Activated CD8-positive, alpha-beta memory T cell treated with anti-CD3 and anti-CD28 coated beads, Interleukin-2, amount 10 ng/mL, durations not matched to agents 7 days and 5 days (primary cell): ENCODE results near the gene CYP2D6. TPM values are rescaled to one million over a fixed set of nuclear protein-coding genes. Genes with fewer than 3 reads are reported as not detected.
"Not testable (repeated sequence)": the region's sequence is repeated elsewhere in the genome, so short reads cannot be mapped to it uniquely, and the experiment has no call there.

Experiments used
- ATAC-seq: fragments of 150-1000 bp; cut with Tn5 transposase; one replicate; pipeline ENCODE4 v1.10.0; 2021; ENCODE audit warnings: moderate library complexity
- CTCF ChIA-PET: fragments of 350-600 bp; sonication (Branson Sonifier 250); formaldehyde crosslinking; loops from one replicate; lab custom pipeline; 2021; ENCODE audit warnings: antibody characterized with exemption; lab: Charles Lee
- DNase-seq: peaks from one replicate; pipeline ENCODE4 v3.0.0-alpha.2; 2020
- H3K27ac Mint-ChIP-seq: one replicate; pipeline ENCODE4 v1.8.0; 2021; ENCODE audit warnings: mild to moderate bottlenecking, mixed read lengths
- H3K27me3 Mint-ChIP-seq: one replicate; pipeline ENCODE4 v1.8.0; 2021; ENCODE audit warnings: mixed read lengths
- H3K36me3 Mint-ChIP-seq: one replicate; pipeline ENCODE4 v1.8.0; 2021; ENCODE audit warnings: mild to moderate bottlenecking, mixed read lengths
- H3K4me1 Mint-ChIP-seq: one replicate; pipeline ENCODE4 v1.8.0; 2021; ENCODE audit warnings: mixed read lengths
- H3K4me3 Mint-ChIP-seq: one replicate; pipeline ENCODE4 v1.8.0; 2021; ENCODE audit warnings: mild to moderate bottlenecking, moderate library complexity, mixed read lengths
- H3K9me3 Mint-ChIP-seq: one replicate; pipeline ENCODE4 v1.8.0; 2022; ENCODE audit warnings: low read depth, mixed read lengths
- total RNA-seq, 2 experiments: library from RNA; stranded (reverse); gene quantifications; one replicate each; pipeline ENCODE4 v1.2.3, GENCODE V29; 2021

CYP2D6 gene
- total RNA-seq = 1 to 10 TPM; 2.3 to 2.5 TPM

GRCh38 chr22:42130639-42131431 is at the start of gene CYP2D6:
TSS of gene CYP2D6 (minus strand) at chr22:42130810. CDS start at chr22:42130791, 19 bp downstream.
- DNase-seq, H3K4me1 Mint-ChIP-seq, H3K27me3 Mint-ChIP-seq, ATAC-seq, CTCF ChIA-PET, H3K36me3 Mint-ChIP-seq, H3K9me3 Mint-ChIP-seq, H3K4me3 Mint-ChIP-seq, H3K27ac Mint-ChIP-seq: not testable (repeated sequence)

GRCh38 chr22:42179616-42180015 is 49.0 kb upstream of the CYP2D6 start:
- no peaks in the 10 kb centered on the region for H3K27me3 Mint-ChIP-seq
- ATAC-seq (no peak), DNase-seq (no peak)
- H3K4me1 Mint-ChIP-seq = peaks cover 76% of the 10 kb centered on the region
- no peak overlapping the region for H3K4me3 Mint-ChIP-seq
- H3K36me3 Mint-ChIP-seq = peaks cover 24% of the 10 kb centered on the region
- no peaks in the 10 kb centered on the region for H3K9me3 Mint-ChIP-seq
- CTCF ChIA-PET = no interaction called here
- peak overlapping the region; percentile 83 for H3K27ac Mint-ChIP-seq

- DNase-seq (no peak), ATAC-seq (no peak)
- CTCF ChIA-PET = interaction anchor here (0.7 kb wide), 3 partner anchors 46 to 563 kb away, joined by 3 to 4 read pairs (median 3); no protein-coding TSS in a partner anchor
- Mint-ChIP-seq H3K9me3 (no peaks in the 10 kb centered on the region), H3K27ac (peak overlapping the region; percentile 72), H3K4me3 (no peak overlapping the region), H3K4me1 (peaks cover 75% of the 10 kb centered on the region), H3K36me3 (peaks cover 24% of the 10 kb centered on the region), H3K27me3 (no peaks in the 10 kb centered on the region)
These were observed 48.4 kb upstream of the CYP2D6 start for GRCh38 chr22:42178910-42179519.

- H3K27ac Mint-ChIP-seq = peak overlapping the region; percentile 42
- no peak overlapping the region for H3K4me3 Mint-ChIP-seq
- peaks cover 73% of the 10 kb centered on the region for H3K4me1 Mint-ChIP-seq
- CTCF ChIA-PET = interaction anchor here (0.7 kb wide), 1 partner anchor 39 kb away, joined by 3 read pairs; no protein-coding TSS in a partner anchor
- no peaks in the 10 kb centered on the region for H3K9me3 Mint-ChIP-seq
- ATAC-seq = no peak
- H3K27me3 Mint-ChIP-seq = no peaks in the 10 kb centered on the region
- peaks cover 24% of the 10 kb centered on the region for H3K36me3 Mint-ChIP-seq
- no peak for DNase-seq
These were observed 47.3 kb upstream of the CYP2D6 start for GRCh38 chr22:42177891-42178336.

GRCh38 chr22:42176255-42176915 is 45.8 kb upstream of the CYP2D6 start:
- Mint-ChIP-seq H3K4me3 (no peak overlapping the region), H3K27me3 (no peaks in the 10 kb centered on the region), H3K4me1 (peaks cover 67% of the 10 kb centered on the region), H3K27ac (no peak overlapping the region), H3K36me3 (peaks cover 25% of the 10 kb centered on the region), H3K9me3 (no peaks in the 10 kb centered on the region)
- DNase-seq (no peak), ATAC-seq (no peak)
- CTCF ChIA-PET = no interaction called here

GRCh38 chr22:42174062-42174461 is 43.5 kb upstream of the CYP2D6 start:
- H3K36me3 Mint-ChIP-seq = peaks cover 25% of the 10 kb centered on the region

GRCh38 chr22:42173183-42173926 is 42.7 kb upstream of the CYP2D6 start:
- Mint-ChIP-seq H3K4me3 (no peak overlapping the region), H3K9me3 (no peaks in the 10 kb centered on the region), H3K36me3 (peaks cover 26% of the 10 kb centered on the region), H3K4me1 (peaks cover 43% of the 10 kb centered on the region), H3K27ac (peak overlapping the region; percentile 16), H3K27me3 (no peaks in the 10 kb centered on the region)
- DNase-seq = no peak
- no peak for ATAC-seq
- CTCF ChIA-PET = interaction anchor here (0.7 to 6.3 kb wide), 9 partner anchors 12 to 440 kb away, joined by 3 to 66 read pairs (median 4); no protein-coding TSS in a partner anchor

More at GRCh38 chr22:42174062-42174461, 43.5 kb upstream of the CYP2D6 start:
- no peaks in the 10 kb centered on the region for H3K27me3 Mint-ChIP-seq
- peaks cover 46% of the 10 kb centered on the region for H3K4me1 Mint-ChIP-seq
- peak; percentile 64 for DNase-seq
- H3K27ac Mint-ChIP-seq = peak overlapping the region; percentile 47
- H3K9me3 Mint-ChIP-seq = no peaks in the 10 kb centered on the region
- peak; percentile 90 for ATAC-seq
- H3K4me3 Mint-ChIP-seq = no peak overlapping the region
- CTCF ChIA-PET = interaction anchor here (0.6 to 6.3 kb wide), 9 partner anchors 12 to 285 kb away, joined by 3 to 66 read pairs (median 4); no protein-coding TSS in a partner anchor

- H3K4me3 Mint-ChIP-seq = no peak overlapping the region
- H3K36me3 Mint-ChIP-seq = peaks cover 22% of the 10 kb centered on the region
These were observed 42.2 kb upstream of the CYP2D6 start for GRCh38 chr22:42172773-42173172.

GRCh38 chr22:42171946-42172719 is 41.5 kb upstream of the CYP2D6 start:
- DNase-seq = no peak
- CTCF ChIA-PET = interaction anchor here (0.7 to 6.3 kb wide), 6 partner anchors 9 to 441 kb away, joined by 3 to 66 read pairs (median 6); no protein-coding TSS in a partner anchor
- H3K9me3 Mint-ChIP-seq = no peaks in the 10 kb centered on the region
- peaks cover 16% of the 10 kb centered on the region for H3K36me3 Mint-ChIP-seq
- ATAC-seq = no peak
- H3K27ac Mint-ChIP-seq = no peak overlapping the region
- H3K4me3 Mint-ChIP-seq = no peak overlapping the region
- no peaks in the 10 kb centered on the region for H3K27me3 Mint-ChIP-seq
- peaks cover 31% of the 10 kb centered on the region for H3K4me1 Mint-ChIP-seq

More at GRCh38 chr22:42172773-42173172, 42.2 kb upstream of the CYP2D6 start:
- H3K27me3 Mint-ChIP-seq = no peaks in the 10 kb centered on the region
- DNase-seq = no peak
- peak overlapping the region; percentile 48 for H3K27ac Mint-ChIP-seq
- CTCF ChIA-PET = interaction anchor here (0.7 to 6.3 kb wide), 8 partner anchors 10 to 441 kb away, joined by 3 to 66 read pairs (median 4); no protein-coding TSS in a partner anchor
- H3K9me3 Mint-ChIP-seq = no peaks in the 10 kb centered on the region
- peaks cover 37% of the 10 kb centered on the region for H3K4me1 Mint-ChIP-seq
- no peak for ATAC-seq

GRCh38 chr22:42171417-42171816 is 40.8 kb upstream of the CYP2D6 start:
- Mint-ChIP-seq H3K4me3 (no peak overlapping the region), H3K27ac (no peak overlapping the region), H3K4me1 (peaks cover 28% of the 10 kb centered on the region), H3K9me3 (no peaks in the 10 kb centered on the region), H3K27me3 (no peaks in the 10 kb centered on the region), H3K36me3 (peaks cover 16% of the 10 kb centered on the region)
- no peak for ATAC-seq
- CTCF ChIA-PET = interaction anchor here (1.4 to 6.3 kb wide), 4 partner anchors 8 to 266 kb away, joined by 3 to 66 read pairs (median 6); no protein-coding TSS in a partner anchor
- DNase-seq = no peak

GRCh38 chr22:42170946-42171345 is 40.3 kb upstream of the CYP2D6 start:
- no peak overlapping the region for H3K4me3 Mint-ChIP-seq
- CTCF ChIA-PET = interaction anchor here (1.3 to 6.3 kb wide), 5 partner anchors 15 to 267 kb away, joined by 3 to 66 read pairs (median 6); no protein-coding TSS in a partner anchor
- H3K27me3 Mint-ChIP-seq = no peaks in the 10 kb centered on the region
- DNase-seq (no peak), ATAC-seq (no peak)
- peaks cover 26% of the 10 kb centered on the region for H3K4me1 Mint-ChIP-seq
- no peak overlapping the region for H3K27ac Mint-ChIP-seq
- H3K9me3 Mint-ChIP-seq = no peaks in the 10 kb centered on the region
- H3K36me3 Mint-ChIP-seq = peaks cover 11% of the 10 kb centered on the region
